OCI-LY3 (cell line): ENCODE results near the gene HDGFL2.
A peak's percentile ranks its signal among the peaks of the same experiment; 100 is the strongest.

ENCODE experiments used
- H2AFZ ChIP-seq: fragments of 200-600, 300-600 bp; shearing (Covaris generic); 2 replicates; pipeline ENCODE4 v1.6.0; 2014; ENCODE audit warnings: antibody characterized with exemption, low read depth, low read length
- H3K27ac ChIP-seq: fragments of 200-600, 300-600 bp; sonication (generic); 2 replicates; pipeline ENCODE4 v1.5.1; 2014; ENCODE audit warnings: mild to moderate bottlenecking, low read length, moderate library complexity, mixed read lengths
- H3K27me3 ChIP-seq: fragments of 200-600, 300-600 bp; sonication (generic); 2 replicates; pipeline ENCODE4 v1.6.1; 2014; ENCODE audit warnings: low read depth, low read length, mixed read lengths
- H3K36me3 ChIP-seq: fragments of 200-600, 300-600 bp; sonication (generic); replicated peaks from 2 replicates; pipeline ENCODE3; 2014; ENCODE audit warnings: low read depth, low read length, mixed read lengths
- H3K4me1 ChIP-seq: fragments of 300-600, 200-600 bp; sonication (generic); 2 replicates; pipeline ENCODE4 v1.6.1; 2014; ENCODE audit warnings: low read length, mixed read lengths
- H3K4me2 ChIP-seq: fragments of 200-600, 300-600 bp; sonication (generic); 2 replicates; pipeline ENCODE4 v1.6.1; 2014; ENCODE audit warnings: low read length, mixed read lengths
- H3K4me3 ChIP-seq: fragments of 300-600, 200-600 bp; sonication (generic); 2 replicates; pipeline ENCODE4 v1.5.1; 2014; ENCODE audit warnings: antibody characterized with exemption, mild to moderate bottlenecking, low read length, moderate library complexity
- H3K79me2 ChIP-seq: fragments of 300-600, 200-600 bp; shearing (Covaris generic); 2 replicates; pipeline ENCODE4 v1.6.1; 2014; ENCODE audit warnings: mild to moderate bottlenecking, low read length, mixed read lengths
- H3K9ac ChIP-seq: fragments of 300-600, 200-600 bp; shearing (Covaris generic); 2 replicates; pipeline ENCODE4 v1.6.0; 2014; ENCODE audit warnings: mild to moderate bottlenecking, low read length, moderate library complexity
- H3K9me3 ChIP-seq: fragments of 200-600, 300-600 bp; shearing (Covaris generic); 2 replicates; pipeline ENCODE4 v1.6.1; 2014; ENCODE audit warnings: low read length, mixed read lengths; ENCODE audit not compliant: insufficient read depth
- H4K20me1 ChIP-seq: fragments of 200-600, 300-600 bp; sonication (generic); 2 replicates; pipeline ENCODE4 v1.6.1; 2016; ENCODE audit warnings: low read length, mixed read lengths; ENCODE audit not compliant: insufficient read depth
- CTCF ChIP-seq: fragments of 200-600, 300-600 bp; sonication (generic); IDR thresholded peaks from 2 replicates; pipeline ENCODE4 v1.5.1; 2014; ENCODE audit warnings: antibody characterized with exemption, low read length, low read depth
- EZH2phosphoT487 ChIP-seq: fragments of 200-600 bp; shearing (Covaris generic); IDR thresholded peaks from 2 replicates; pipeline ENCODE4 v1.6.1; 2018; ENCODE audit warnings: antibody characterized with exemption, mixed run types, low read depth

Gene HDGFL2

GRCh38 chr19:4453232-4454179, 18.6 kb upstream of the HDGFL2 start:
- Histone ChIP-seq H3K4me2 (no peak overlapping the region), H3K27ac (no peak overlapping the region), H3K36me3 (peaks cover 21% of the 10 kb centered on the region)

GRCh38 chr19:4454747-4455718, 17.1 kb upstream of the HDGFL2 start:
- H3K4me3 ChIP-seq, result no peak overlapping the region
- no peak for TF ChIP-seq CTCF
- no peak for TF ChIP-seq EZH2phosphoT487
- no peaks in the 10 kb centered on the region for H3K27me3 ChIP-seq
- H3K9ac ChIP-seq, result no peak overlapping the region
- no peak overlapping the region for H3K4me2 ChIP-seq
- H3K36me3 ChIP-seq, result peaks cover 7% of the 10 kb centered on the region
- no peak overlapping the region for H2AFZ ChIP-seq
- H3K4me1 ChIP-seq, result peaks cover 11% of the 10 kb centered on the region
- peaks cover 15% of the 10 kb centered on the region; the same call in 1 of the 2 replicates for H4K20me1 ChIP-seq
- no peaks in the 10 kb centered on the region for H3K9me3 ChIP-seq
- H3K27ac ChIP-seq, result no peak overlapping the region
- H3K79me2 ChIP-seq, result peaks cover 9% of the 10 kb centered on the region

More at GRCh38 chr19:4453232-4454179, 18.6 kb upstream of the HDGFL2 start:
- H4K20me1 ChIP-seq, result peaks cover 15% of the 10 kb centered on the region; the same call in 1 of the 2 replicates
- H3K9me3 ChIP-seq, result no peaks in the 10 kb centered on the region
- no peak overlapping the region for H3K4me3 ChIP-seq
- no peak for TF ChIP-seq EZH2phosphoT487
- TF ChIP-seq CTCF, result no peak
- H3K4me1 ChIP-seq, result peaks cover 11% of the 10 kb centered on the region
- no peaks in the 10 kb centered on the region for H3K27me3 ChIP-seq
- H3K9ac ChIP-seq, result no peak overlapping the region
- H2AFZ ChIP-seq, result no peak overlapping the region
- peaks cover 9% of the 10 kb centered on the region for H3K79me2 ChIP-seq

- Histone ChIP-seq H3K4me2 (peak overlapping the region; percentile 100), H3K27me3 (no peaks in the 10 kb centered on the region), H3K4me1 (peaks cover 11% of the 10 kb centered on the region), H3K9me3 (no peaks in the 10 kb centered on the region), H3K4me3 (peak overlapping the region; percentile 98), H3K9ac (peak overlapping the region; percentile 77), H3K27ac (no peak overlapping the region), H2AFZ (no peak overlapping the region), H4K20me1 (peaks cover 15% of the 10 kb centered on the region; the same call in 1 of the 2 replicates), H3K36me3 (peaks cover 4% of the 10 kb centered on the region), H3K79me2 (peaks cover 9% of the 10 kb centered on the region)
- no peak for TF ChIP-seq CTCF
- TF ChIP-seq EZH2phosphoT487, result no peak
Measured at GRCh38 chr19:4455719-4456475, 16.2 kb upstream of the HDGFL2 start.
